Prostate gland (tissue), 2 donors: ENCODE measurements around the gene ARHGEF19. TPM values are rescaled to one million over a fixed set of nuclear protein-coding genes. Genes with fewer than 3 reads are reported as not detected.

Experiments used
- DNase-seq: peaks from one replicate; pipeline ENCODE4 v3.0.0-alpha.2; 2019; ENCODE audit warnings: low spot score
- H3K27ac ChIP-seq, 2 donors: fragments of 200-600 bp; sonication (generic); 2 replicates each; pipeline ENCODE4 v1.5.1; 2017 to 2019
- H3K27me3 ChIP-seq: fragments of 200-600 bp; sonication (generic); replicated peaks from 2 replicates; pipeline ENCODE4 v1.5.1; 2019; ENCODE audit not compliant: insufficient read depth
- H3K36me3 ChIP-seq, 2 donors: fragments of 200-600 bp; sonication (generic); 1 replicate in 1 of 2; 2 replicates in 1 of 2; pipeline versions ENCODE4 v1.5.1 to v1.8.1; 2017 to 2019
- H3K4me1 ChIP-seq: fragments of 200-600 bp; sonication (generic); replicated peaks from 2 replicates; pipeline ENCODE4 v1.5.1; 2019
- H3K4me3 ChIP-seq, 2 donors: fragments of 200-600 bp; sonication (generic); 2 replicates each; pipeline ENCODE4 v1.5.1; 2017 to 2019
- H3K9me3 ChIP-seq: fragments of 200-600 bp; sonication (generic); 2 replicates; pipeline ENCODE4 v1.5.1; 2017
- CTCF ChIP-seq, 4 experiments: fragments of 200-600 bp in 2 of 4; fragments of 450-650 bp in 2 of 4; sonication (generic) in 2 of 4; IDR thresholded peaks; 1 replicate in 3 of 4; 2 replicates in 1 of 4; pipeline ENCODE4 v1.5.1; 2016 to 2019; ENCODE audit warnings: antibody characterized with exemption in 4 of 4, mild to moderate bottlenecking in 2 of 4, moderate library complexity in 2 of 4
- POLR2A ChIP-seq: fragments of 450-650 bp; IDR thresholded peaks from one replicate; pipeline ENCODE4 v1.6.1; 2016; ENCODE audit warnings: antibody characterized with exemption, mild to moderate bottlenecking
- POLR2AphosphoS5 ChIP-seq: sonication (generic); formaldehyde crosslinking; IDR thresholded peaks from one replicate; pipeline ENCODE4 v1.6.1; 2017; ENCODE audit warnings: antibody characterized with exemption
- WGBS: methylation state at CpG from one replicate; pipeline ENCODE4 v1.1.5; 2018; 5-methylcytosine and 5-hydroxymethylcytosine counted together
- intact Hi-C: fragments of 100-400 bp; cut with DNase I; formaldehyde crosslinking; loops from one replicate; pipeline ENCODE4 v1.14.2; 2022
- total RNA-seq, 2 donors: library from RNA; depleted of rRNA; stranded (reverse); fragments of >200 nt; gene quantifications; one replicate each; pipeline ENCODE4 v1.1.0, GENCODE V29; 2016

The ARHGEF19 gene
- total RNA-seq, 2 donors from 2014 or later = 13.1 to 18.8 TPM

GRCh38 chr1:16239972-16240491 is 27.6 kb upstream of the ARHGEF19 start:
- Histone ChIP-seq H3K36me3 (no peaks in the 10 kb centered on the region), H3K4me1 (peaks cover 13% of the 10 kb centered on the region), H3K9me3 (no peaks in the 10 kb centered on the region), H3K4me3 (no peak overlapping the region), H3K27me3 (no peaks in the 10 kb centered on the region), H3K27ac (no peak overlapping the region)
- 95% methylated on average over 2 of the region's 2 CpGs for WGBS
- intact Hi-C loops = loop anchor here (5.0 kb wide), 3 partner anchors 33 to 163 kb away; no protein-coding TSS in a partner anchor
- TF ChIP-seq POLR2A (no peak), POLR2AphosphoS5 (no peak), CTCF (IDR thresholded peaks at IDR 0.05) (no peak)
- DNase-seq = no peak

- Histone ChIP-seq H3K9me3 (no peaks in the 10 kb centered on the region), H3K27ac (peak overlapping the region; percentile 83), H3K4me1 (peaks cover 13% of the 10 kb centered on the region), H3K36me3 (no peaks in the 10 kb centered on the region), H3K4me3 (peak overlapping the region; percentile 43 to 49), H3K27me3 (no peaks in the 10 kb centered on the region)
- WGBS = 19% methylated on average over 6 of the region's 6 CpGs
- intact Hi-C loops = no loop called here
- no peak for DNase-seq
- no peak for TF ChIP-seq CTCF (IDR thresholded peaks at IDR 0.05)
- no peak for TF ChIP-seq POLR2AphosphoS5
- TF ChIP-seq POLR2A = no peak
Measured at GRCh38 chr1:16237343-16237830, 24.9 kb upstream of the ARHGEF19 start.

- peaks cover 13% of the 10 kb centered on the region for H3K4me1 ChIP-seq
- no peaks in the 10 kb centered on the region for H3K27me3 ChIP-seq
- intact Hi-C loops = no loop called here
- H3K27ac ChIP-seq = peak within 1 kb of the TSS; percentile 83
- peak in 2 of 4 experiments; percentile 35 to 37 for TF ChIP-seq CTCF (IDR thresholded peaks at IDR 0.05)
- peak; percentile 83 for TF ChIP-seq POLR2A
- peak; percentile 88 for TF ChIP-seq POLR2AphosphoS5
- peak within 1 kb of the TSS; percentile 43 to 49 for H3K4me3 ChIP-seq
- no peaks in the 10 kb centered on the region for H3K9me3 ChIP-seq
- under 1% methylated on average over 56 of the region's 57 CpGs for WGBS
- no peaks in the 10 kb centered on the region for H3K36me3 ChIP-seq
- peak; percentile 96 for DNase-seq
Measured at GRCh38 chr1:16236511-16237342, 24.3 kb upstream of the ARHGEF19 start, which contains the start of gene CPLANE2. TSS of gene CPLANE2 (minus strand) at chr1:16237183. CDS start at chr1:16236742, 441 bp downstream.

GRCh38 chr1:16235944-16236510 is 23.6 kb upstream of the ARHGEF19 start:
- no peaks in the 10 kb centered on the region for H3K36me3 ChIP-seq
- peak; percentile 58 for DNase-seq
- intact Hi-C loops = no loop called here

More at GRCh38 chr1:16235944-16236510, 23.6 kb upstream of the ARHGEF19 start:
- peak overlapping the region; percentile 43 to 49 for H3K4me3 ChIP-seq
- H3K27ac ChIP-seq = peak overlapping the region; percentile 83
- WGBS = 27% methylated on average over 6 of the region's 6 CpGs
- H3K4me1 ChIP-seq = peaks cover 13% of the 10 kb centered on the region
- no peaks in the 10 kb centered on the region for H3K27me3 ChIP-seq
- no peaks in the 10 kb centered on the region for H3K9me3 ChIP-seq
- TF ChIP-seq POLR2A (peak; percentile 32), CTCF (IDR thresholded peaks at IDR 0.05) (peak in 2 of 4 experiments; percentile 43 to 50), POLR2AphosphoS5 (peak; percentile 38)
